HG03045 (cell line): ENCODE results near the gene MPRIP.
"Not testable (repeated sequence)": the region's sequence is repeated elsewhere in the genome, so short reads cannot be mapped to it uniquely, and the experiment has no call there.

Experiments used
- ATAC-seq: cut with Tn5 transposase; IDR thresholded peaks from one replicate; pipeline ENCODE4 v1.9.1; 2021; ENCODE audit warnings: mild to moderate bottlenecking, moderate library complexity; ENCODE audit not compliant: unreplicated experiment

Gene MPRIP

DNA sequence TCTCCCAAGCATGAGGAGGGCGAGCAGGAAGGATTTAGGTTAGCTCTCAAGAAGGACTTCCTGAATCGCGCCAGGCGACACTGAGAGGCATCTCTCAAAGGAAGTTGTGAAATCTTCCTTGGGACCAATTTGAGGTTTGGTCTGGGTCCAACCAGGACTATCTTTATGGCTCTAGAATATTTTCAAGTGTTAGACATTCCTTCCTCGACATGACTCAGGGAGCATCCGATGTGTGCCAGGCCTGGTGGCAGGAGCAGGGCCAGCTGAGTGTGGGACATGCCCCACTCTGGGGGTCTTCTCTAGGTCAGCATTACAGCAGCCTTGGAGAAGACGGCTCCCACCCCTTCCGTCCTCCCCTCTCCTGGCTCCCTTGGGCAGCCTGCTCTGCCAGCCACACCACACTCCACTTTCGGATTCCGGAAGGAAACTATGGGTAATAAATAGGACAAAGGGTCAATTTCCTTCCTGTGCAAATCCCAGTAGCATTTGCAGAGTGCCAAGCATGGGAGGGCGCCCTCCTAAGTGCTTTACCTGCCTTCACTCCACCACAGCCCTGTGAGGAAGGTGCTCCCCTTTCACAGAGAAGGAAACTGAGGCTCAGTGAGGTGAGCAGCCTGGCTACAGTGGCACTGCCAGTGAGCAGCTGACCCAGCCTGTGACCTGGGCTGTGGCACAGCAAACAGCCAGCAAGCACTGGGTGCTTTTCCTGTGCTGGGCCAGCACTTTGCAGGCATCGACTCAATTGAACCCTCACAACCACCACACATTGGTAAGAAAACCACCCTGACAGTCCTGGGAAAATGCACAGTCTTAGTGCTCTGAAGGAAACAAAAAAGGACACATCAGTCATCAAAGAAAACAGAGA is 31.0 kb upstream of the MPRIP start:
- ATAC-seq, result not testable (repeated sequence)

DNA sequence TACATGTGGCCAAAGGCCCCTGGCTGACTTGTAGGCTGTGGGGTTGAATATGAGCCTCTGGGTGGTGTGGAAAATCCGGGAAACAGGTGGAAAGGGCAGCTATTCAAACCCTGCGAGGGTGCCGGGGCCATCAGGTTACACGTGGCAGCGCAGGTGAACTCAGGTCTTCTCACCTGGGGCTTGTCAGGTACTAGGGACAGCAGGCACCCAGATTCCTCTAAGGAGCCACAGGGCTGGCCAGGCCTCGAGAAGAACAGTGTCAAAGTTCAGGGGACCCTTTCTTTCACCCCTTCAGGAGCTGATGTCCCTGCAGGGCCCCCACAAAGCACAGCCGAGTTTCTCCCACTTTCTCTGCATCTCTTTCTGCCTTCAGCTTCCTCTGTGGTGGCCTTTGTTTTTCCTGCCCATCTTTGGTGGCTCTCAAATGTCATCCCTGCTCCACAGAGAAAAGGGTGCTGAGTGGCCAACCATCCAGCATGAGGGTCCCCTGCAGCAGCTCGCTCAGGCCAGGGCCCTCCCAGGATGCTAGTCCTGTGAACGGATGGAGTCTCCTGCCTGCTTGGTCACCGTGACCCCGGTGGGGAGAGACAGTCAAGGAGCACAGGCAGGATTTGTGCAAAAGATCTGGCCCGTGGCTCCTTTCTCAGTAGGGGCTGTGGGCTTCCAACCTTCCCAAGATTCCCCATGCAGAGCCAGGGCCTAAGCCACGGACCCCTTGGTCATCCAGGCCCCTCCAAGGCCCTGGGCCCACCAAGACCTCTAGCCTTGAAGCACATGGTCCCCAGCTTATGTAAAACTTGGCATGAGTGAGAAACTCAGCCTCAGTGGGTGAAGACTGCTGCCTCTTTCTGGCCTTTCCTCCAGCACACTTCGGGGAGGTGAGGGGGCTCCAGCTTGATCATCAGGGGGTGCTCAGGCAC is 28.2 kb upstream of the MPRIP start:
- not testable (repeated sequence) for ATAC-seq

DNA sequence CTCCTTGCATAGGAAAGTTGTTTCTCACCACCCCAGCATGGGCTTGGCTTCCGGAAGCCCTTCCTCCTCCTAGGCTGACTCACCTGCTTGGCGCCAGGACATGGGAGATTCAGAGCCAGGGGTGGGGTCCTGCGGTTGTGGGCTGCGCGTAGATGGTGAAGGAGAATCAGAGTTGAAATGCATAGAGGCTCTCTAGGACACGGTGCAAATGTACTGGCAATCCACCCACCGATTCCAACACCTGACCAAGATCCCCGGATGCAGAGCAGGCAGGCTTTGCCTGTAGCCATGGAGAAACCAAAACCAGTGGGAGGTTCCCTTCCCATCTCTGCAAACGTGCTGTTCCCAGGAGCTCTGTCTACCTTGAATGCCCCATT is 27.5 kb upstream of the MPRIP start:
- not testable (repeated sequence) for ATAC-seq

DNA sequence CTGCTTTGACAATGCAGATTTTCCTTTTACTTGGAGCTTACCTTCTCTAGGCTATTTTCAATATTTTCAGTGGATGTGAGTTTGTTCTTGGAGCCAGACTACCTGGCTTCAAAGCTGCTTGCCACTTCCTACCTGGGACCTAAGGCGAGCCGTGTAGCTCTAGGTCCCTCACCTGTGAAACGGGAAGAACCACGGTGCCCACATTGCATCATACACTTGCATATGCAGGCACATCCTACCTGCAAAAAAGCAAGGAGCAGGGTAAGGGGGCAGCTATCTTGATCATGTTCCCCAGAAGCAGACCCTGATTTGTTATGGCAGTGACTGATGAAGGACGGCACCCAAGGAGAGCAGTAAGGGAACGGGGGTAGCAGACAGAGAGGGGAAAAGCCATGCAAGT is 27.0 kb upstream of the MPRIP start:
- no peak for ATAC-seq

DNA sequence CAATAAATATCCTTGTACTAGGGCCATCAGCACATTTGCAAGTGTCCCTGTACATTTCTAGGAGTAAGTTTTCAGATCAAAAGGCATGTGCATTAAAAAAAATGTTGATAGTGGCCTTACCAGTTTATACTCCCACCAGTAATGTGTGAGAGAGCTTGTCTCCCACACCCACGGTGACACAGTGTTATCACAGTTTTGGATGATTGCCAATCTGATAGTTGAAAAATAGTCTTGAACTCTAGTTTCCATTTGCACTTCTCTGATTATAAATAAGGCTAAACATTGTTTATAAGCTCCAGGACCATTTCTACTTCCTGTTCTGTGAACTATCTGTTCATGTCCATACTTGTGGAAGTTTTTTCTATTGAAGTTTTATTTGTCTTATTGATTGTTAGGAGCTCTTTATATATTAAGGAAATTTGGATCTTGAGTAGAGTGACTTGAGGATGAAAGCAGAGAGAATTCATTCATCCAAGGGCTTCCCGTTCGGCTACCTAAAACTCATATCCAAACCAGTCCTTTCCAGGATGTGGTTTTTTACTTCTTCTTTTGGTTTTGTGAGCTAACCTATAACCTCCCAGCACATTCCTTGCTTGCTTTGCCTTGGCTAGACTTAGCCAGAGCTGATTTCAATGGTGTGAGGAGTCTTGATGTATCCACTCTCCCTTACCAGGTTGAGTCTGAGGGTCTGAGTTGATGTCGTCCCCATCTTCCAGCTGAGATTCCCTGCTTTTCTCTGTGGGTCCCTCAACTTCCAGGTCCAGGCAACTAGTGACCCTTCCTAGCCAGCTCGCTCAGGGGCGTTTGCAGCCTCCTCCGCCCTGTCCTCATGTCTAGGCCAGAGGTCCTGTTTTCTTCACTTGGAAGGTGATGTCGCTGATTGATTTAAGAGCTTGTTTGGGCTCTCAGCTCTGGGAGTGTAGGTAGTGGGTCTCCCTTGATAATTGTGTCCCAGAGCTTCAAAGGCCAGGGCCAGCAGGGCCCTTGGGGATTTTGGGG is 25.8 kb upstream of the MPRIP start:
- not testable (repeated sequence) for ATAC-seq

DNA sequence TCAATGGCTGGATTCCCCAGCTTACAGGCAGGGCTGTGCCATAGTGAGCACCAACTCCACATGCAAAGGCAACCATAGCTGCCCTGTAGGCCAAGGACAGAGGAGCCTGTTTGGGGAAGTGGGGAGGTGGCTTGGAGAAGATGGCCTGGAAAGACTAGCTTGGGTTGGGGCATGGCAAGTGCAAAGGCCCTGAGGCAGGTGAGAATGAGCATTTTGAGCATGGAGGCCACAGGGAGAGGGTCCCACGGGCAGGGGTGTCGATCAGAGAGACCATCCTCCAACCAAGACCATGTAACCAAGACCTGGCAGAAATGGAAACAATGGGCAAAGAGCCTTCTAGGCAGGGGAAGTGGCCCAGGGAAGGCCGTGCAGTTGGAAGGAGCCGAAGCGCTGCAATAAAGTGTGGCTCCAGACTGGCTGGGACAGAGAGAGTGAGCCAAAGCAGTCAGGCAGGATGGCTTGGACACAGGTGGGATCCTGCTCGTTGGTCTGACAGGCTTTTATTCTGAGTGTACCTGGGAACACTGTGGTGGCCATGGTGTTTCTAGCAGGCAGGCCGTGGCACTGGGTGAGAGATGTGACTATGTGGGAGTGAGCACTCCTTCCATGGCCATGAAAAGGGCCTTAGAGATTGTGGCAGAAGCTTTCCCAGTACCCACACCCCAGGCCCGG is 24.8 kb upstream of the MPRIP start:
- ATAC-seq, result no peak

DNA sequence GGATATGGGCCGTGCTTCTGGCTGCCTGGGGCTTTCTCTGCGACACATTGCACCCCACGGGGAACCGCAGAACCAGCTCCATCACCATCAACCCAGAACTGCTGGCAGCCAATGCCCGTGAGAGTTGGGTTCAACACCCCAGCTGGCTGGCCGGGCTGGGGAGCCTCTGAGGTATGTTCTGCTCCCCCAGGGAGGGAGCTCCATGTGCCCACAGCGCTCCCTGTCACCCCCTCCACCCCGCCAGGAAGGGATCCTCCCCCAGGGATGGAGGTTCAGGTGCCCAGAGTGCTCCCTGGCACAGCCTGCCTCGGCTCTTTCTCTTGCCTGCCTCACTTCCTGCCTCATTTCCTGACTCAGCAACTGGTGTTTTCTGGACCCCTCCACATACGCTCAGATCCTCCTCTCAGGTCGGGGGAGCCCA is 24.2 kb upstream of the MPRIP start:
- no peak for ATAC-seq

DNA sequence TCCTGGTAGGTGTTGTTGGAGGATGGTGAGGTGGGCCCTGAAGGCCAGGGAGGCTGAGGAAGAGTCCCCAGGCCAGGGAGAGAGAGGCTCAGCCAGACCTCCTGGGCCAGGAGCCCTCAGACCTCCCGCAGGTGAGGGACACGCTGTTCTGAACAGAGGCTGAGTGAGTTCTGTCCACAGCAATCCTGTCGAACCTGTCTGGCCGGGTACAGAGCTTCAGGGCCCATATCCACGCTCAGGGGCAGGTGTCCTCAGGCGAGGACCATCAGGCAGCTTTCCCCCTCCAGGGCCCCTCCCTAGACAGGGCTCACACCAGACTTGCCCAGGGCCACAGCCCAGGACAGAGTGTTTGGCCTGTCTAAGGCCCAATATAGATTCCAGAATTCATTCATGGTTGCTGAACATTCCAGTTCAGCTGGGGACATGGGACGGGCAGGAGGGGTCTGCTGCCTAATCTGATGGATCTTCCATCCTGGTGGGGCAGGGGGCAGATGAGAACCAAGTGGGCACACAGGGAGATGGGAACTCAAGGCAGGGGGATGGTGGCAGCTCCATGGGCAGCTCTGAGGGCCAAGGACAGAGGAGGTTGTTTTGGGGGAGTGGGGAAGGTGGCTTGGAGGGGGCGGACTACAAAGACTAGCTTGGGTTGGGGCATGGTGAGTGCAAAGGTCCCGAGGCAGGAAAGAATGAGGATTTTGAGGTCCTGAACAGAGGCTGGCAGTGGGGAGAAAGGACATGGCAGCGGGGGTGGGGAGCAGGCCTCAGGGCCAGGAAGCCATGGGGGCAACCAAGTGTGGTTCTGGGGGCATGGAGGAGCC is 23.4 kb upstream of the MPRIP start:
- ATAC-seq, result no peak

DNA sequence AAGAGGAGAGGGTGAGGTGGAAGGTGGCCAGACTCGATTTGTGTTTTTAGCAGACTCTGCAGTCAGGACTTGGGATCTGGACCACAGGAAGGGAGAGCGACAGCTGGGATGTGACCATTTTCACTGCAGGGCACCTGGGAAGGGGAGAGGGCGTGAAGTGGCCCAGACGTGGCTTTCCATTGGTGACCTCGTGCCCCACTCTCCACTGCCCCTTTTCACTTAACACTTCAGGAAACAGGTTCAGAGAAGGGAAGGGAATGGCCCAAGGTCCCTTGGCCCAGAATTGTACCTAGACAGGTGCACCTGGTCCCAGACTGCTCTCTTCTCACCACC is 22.9 kb upstream of the MPRIP start:
- no peak for ATAC-seq

DNA sequence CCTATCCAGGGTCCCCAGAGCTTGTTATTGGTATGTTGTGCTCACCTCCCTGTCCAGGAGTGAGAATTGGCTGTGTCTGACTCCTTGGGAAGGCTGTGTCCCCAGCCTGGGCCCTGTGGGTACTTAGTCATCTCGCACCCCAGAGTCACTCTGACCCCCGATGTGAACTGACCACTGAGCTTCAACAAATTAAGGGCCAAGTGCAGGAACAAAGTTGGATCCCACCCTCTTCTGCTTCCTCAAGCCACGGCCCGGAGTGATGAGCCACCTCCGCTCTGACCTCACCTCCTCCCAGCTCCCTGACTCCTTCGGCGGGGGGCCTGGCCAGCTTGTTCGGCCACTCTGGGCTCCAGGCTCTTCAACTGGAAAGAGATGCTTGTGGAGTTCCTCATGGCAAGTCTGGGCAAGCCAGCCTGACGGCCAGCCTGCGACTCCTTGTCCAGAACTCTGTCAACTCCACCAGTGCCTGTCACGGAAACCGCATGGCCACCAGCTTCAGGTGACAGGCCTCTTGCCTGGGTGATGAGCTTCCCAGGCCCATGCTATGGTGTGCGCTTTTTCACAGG is 22.3 kb upstream of the MPRIP start:
- ATAC-seq, result no peak

DNA sequence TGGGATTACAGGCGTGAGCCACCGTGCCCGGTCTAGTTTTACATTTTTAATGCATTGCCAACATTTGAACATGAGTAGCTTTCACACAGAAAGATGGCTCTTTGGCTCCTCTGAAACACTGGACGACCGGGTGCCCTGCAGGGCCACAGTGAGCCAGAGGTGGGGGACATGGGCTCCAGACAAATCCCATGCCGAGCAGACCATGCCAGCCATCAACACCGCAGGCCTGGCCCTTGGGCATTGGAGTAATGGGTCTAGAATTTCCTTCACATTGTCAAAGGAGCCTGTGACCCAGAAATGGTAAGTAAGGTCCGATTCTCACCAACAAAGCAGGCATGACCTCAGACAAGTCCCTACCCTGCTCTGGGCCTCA is 21.4 kb upstream of the MPRIP start:
- no peak for ATAC-seq

DNA sequence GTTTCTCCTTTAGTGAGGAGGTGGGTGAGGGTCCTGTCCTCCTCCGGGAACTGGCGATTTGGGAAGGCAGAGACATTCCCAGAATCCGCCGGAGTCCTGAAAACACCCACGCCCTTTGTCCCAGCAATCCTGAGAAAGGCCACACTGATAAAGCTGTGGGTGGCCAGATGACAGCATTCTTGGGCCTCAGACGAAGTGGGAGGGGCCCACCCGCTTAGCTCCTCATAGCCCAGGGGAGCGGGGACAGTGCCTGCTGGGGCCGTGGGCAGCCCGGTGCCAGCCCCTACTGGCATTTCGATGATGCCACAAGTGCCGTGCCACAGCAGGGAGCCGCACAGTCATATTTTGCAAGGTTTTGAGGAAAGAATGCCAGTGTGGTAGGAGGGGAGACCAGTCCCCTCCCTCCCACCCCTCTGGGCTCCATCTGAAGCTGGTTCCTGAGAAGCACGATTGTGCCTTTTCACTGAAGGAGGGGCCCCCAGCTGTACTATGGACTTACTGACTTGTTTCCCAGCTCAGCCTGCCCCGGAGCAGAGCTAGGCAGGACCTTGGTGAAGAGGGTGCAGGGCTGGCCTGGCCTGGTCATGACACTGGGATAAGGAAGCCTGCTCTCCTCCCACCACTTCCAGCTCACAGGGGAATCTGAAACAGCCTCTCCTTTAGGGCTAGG is 20.9 kb upstream of the MPRIP start:
- no peak for ATAC-seq

DNA sequence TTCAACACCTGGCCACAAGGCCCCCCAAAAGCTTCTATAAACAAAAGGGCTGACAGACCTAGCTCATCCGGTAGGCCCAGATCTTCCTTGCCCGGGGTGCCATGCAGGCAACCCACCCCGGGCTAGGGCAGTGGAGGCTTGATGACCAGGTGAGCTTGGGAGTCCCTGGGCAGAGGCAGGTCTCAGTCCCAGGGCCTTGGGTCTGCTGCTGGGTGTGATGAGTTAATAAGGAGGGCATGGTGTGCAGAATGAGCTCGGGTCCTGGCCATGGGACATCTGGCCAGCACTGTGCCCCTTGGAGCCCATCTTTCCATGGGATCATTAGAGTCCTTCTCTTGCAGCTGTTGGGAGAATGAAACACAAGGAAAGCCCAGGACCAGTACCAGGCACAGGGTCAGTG is 20.2 kb upstream of the MPRIP start:
- ATAC-seq, result no peak

DNA sequence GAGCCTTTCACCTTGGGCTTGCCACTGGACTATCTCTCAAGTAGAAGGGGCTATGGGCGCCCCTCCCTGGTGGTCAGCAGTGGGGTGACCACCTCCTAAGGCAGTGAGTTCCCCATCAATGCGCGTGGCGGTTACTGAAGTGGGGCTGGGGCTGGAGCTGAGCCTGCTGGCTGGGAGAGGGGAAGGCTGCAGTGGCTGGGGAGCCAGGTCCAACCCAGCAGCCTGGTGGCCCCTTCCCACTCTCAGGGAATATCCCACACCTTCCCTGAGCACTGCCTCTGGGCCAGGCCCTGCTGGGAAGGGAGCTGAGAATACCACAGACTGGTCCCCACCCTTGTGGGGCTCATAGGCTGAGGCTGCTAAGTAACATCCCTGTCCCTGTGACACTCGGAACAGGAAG is 19.8 kb upstream of the MPRIP start:
- ATAC-seq, result no peak

DNA sequence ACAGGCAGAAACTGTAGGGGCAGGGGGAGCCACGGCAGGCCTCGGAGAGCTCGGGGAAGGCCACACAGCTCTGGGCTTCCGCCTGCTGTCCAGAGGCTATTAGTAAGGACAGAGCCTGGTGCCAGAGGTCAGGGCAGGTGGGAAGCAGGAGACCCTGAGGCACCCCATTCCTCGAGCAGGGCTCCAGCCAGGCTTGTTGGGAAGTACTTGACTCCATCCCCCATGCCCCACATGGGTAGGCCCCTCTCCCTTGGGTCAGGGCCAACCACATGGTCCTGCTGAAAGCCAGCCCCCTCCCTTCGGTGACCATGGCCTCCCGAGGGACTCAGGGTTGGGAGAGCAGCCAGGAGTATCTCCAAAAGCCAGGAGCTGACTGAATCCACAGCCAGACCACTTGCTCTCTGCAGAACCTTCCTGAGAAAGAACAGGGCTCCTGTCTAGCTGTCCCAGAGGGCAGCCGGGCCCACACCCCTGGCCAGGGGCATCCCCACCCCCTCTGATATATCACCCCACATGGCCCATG is 17.4 kb upstream of the MPRIP start:
- no peak for ATAC-seq

DNA sequence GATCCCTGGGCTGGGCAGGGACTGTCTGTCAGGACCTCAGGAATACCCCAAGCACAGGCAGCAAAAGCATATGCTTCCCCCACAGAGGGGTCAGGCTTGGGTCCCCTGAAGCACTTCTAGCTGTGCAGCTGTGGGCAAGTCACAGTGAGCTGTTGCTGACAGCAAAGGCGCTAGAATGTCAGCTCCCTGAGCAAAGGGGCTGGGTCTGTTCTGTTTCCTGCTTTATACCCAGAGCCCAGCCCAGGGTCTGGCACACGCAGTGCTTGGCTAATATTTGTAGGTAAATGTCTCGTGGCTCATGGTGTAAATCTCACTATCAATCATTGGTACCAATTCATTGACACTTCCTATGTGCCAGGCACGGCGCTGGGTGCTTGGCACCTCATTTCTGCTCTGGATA is 16.6 kb upstream of the MPRIP start:
- no peak for ATAC-seq

DNA sequence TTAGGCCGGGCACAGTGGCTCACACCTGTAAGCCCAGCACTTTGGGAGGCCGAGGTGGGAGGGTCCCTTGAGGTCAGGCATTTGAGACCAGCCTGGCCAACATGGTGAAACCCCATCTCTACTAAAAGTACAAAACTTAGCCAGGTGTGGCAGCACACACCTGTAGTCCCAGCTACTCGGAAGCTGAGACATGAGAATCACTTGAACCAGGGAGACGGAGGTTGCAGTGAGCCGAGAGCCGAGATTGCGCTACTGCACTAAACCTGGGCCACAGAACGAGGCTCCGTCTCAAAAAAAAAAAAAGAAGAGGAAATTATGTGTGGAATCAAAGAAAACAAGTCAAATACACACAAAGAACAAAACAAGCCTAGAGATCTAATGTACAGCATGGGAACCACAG is 16.1 kb upstream of the MPRIP start:
- no peak for ATAC-seq

DNA sequence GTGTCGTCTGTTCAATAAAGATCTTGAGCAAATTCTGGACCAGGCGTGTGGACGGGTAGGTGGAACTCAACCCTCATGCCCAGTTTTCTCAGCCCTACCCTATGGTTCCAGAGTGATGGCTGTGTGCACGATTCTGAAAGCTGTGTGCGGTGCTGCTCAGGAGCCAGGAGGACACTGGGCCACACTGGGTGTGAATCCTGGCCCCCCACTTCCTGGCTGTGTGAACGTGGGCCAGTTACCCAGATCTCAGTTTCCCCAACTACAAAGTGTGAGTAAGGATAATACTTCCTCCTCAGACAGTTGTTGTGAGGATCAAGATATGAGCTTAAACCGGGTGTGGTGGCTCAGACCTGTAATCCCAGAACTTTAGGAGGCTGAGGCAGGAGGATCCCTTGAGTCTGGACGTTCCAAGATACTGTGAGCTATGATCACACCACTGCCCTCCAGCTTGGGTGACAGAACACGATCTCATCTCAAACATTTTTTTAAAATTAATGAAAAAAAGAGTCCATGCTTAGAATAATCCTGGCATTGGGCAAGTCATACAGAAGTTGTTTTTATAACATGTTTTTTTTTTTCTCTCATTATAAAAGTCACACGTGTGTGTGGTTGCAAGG is 14.7 kb upstream of the MPRIP start:
- ATAC-seq, result no peak
